Spleen (tissue), 7 donors: ENCODE measurements around the gene UBR4.

Experiments
- POLR2A ChIP-seq, 3 donors: fragments of 450-650 bp; IDR thresholded peaks; one replicate each; pipeline ENCODE4 v1.5.1; 2017; ENCODE audit warnings: antibody characterized with exemption in 3 of 3, mild to moderate bottlenecking in 1 of 3
- POLR2AphosphoS5 ChIP-seq, 3 donors: sonication (generic); formaldehyde crosslinking; IDR thresholded peaks; one replicate each; pipeline ENCODE4 v1.5.1; 2017; ENCODE audit warnings: antibody characterized with exemption in 3 of 3
- TF ChIP-seq, protein P1 (sequence below), 11 experiments: fragments of 200-600 bp in 7 of 11; fragments of 450-650 bp in 4 of 11; sonication (generic) in 4 of 11; IDR thresholded peaks in 8 of 11; conservative IDR thresholded peaks in 3 of 11; 1 replicate in 7 of 11; 2 replicates in 4 of 11; pipeline versions ENCODE4 v1.4.0 to v1.8.0; 2016 to 2021; ENCODE audit warnings: antibody characterized with exemption in 11 of 11, inconsistent platforms in 4 of 11, mild to moderate bottlenecking in 1 of 11
- donor health status: DM: no; HTN: no; CAD: no; lungs with moderate emphysema.
- donor health status: DM: no; HTN: no; CAD: no.
- donor health status: DM: no; HTN: no; CAD: no.

DNA sequence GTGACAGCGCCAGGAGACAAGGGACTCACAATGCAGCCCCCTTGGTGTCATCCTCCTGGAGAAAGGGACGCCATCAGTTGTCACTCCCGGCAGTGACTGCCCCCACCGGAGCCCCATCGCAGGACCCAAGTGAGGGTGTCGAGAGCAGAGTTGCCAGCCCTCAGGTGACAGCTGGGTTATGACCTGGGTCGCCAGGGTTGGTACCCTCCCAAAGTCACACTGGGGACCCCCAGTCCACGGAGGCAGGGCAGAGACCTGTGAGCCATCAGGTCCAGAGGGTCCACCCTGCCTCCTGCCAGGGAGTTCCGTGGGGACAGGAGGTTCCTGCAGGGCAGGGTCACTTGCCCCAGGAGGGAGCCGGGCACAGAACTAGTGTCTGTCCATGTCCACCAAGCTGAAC lies 175.3 kb downstream of the UBR4 start:
- TF ChIP-seq, protein P1, sequence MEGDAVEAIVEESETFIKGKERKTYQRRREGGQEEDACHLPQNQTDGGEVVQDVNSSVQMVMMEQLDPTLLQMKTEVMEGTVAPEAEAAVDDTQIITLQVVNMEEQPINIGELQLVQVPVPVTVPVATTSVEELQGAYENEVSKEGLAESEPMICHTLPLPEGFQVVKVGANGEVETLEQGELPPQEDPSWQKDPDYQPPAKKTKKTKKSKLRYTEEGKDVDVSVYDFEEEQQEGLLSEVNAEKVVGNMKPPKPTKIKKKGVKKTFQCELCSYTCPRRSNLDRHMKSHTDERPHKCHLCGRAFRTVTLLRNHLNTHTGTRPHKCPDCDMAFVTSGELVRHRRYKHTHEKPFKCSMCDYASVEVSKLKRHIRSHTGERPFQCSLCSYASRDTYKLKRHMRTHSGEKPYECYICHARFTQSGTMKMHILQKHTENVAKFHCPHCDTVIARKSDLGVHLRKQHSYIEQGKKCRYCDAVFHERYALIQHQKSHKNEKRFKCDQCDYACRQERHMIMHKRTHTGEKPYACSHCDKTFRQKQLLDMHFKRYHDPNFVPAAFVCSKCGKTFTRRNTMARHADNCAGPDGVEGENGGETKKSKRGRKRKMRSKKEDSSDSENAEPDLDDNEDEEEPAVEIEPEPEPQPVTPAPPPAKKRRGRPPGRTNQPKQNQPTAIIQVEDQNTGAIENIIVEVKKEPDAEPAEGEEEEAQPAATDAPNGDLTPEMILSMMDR (IDR thresholded peaks at IDR 0.05 in 8 of 11, conservative IDR thresholded peaks at IDR 0.05 in 3 of 11) = no peak
- TF ChIP-seq POLR2A (IDR thresholded peaks at IDR 0.05) (no peak), POLR2AphosphoS5 (IDR thresholded peaks at IDR 0.05) (no peak)
